Activated T-cell treated with anti-CD3 and anti-CD28 coated beads for 24 hours (primary cell): Measurements from ENCODE around the gene CACNB4.
A peak's percentile ranks its signal among the peaks of the same experiment; 100 is the strongest.

Experiments used
- DNase-seq: peaks from one replicate; pipeline ENCODE4 v3.0.0-alpha.2; 2020; ENCODE audit warnings: low read depth

CACNB4 gene

DNA sequence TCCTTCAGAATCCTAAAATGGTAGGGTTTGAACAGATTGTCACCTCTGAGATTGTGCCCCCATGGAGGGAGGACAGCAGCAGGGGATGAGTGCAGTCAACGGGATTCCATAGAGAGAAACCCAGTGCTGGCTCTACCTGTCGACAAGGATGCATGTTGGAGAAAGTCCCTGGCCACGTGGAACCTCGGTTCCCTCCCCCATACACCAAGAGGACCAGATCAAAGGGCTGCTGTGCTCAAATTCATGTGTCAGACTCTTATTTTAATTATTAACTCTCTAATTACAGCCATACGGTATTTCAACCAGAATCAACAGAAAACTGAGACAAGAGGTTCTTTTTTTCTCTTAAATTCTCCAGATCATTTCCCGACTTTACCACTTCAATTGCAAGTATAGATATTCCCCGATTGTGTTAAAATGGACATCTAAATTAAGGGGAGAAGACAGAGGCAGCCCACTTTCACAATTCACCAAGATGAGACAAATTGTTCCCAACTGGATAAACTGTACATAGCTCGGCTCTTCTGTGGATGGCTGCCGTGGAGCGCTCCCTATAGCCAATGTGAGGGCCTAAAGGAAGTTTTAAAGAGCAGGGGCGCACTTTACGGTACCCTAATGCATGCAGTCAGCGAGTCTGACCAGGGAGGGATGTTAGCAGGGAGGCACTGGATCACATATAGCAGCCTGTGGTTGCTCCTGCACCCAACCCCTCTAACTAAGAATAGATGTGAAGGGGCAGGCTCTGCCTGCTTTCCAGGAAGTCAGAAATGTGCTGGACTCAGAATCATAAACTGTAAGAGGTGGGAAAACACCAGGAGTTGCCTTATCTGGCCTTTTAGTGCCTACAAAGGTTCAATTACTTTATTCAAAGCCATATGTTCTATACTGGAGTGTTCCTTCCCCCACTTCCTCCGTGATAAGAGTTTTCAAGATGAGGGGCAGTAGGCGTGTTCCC lies 123.1 kb downstream of the CACNB4 start:
- no peak for DNase-seq

DNA sequence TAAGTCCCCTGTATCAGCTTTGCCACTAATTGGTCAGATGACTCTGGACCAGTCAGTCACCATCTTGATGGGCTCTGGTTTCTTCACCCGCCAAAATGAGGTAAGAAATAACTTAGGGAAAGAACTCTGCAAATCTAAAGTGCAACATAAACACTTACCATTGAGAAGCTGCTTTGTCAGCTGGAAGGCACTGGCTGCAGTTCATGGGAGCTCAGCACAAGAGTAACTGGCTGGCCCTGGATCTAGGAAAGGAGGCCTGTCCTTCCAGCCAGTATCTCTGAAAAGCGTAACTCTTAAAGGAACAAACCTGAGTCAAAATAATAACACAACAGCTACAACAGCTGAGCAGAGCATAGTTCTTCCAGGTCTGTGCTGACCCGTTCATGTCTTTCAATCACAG lies 123.9 kb downstream of the CACNB4 start:
- no peak for DNase-seq

DNA sequence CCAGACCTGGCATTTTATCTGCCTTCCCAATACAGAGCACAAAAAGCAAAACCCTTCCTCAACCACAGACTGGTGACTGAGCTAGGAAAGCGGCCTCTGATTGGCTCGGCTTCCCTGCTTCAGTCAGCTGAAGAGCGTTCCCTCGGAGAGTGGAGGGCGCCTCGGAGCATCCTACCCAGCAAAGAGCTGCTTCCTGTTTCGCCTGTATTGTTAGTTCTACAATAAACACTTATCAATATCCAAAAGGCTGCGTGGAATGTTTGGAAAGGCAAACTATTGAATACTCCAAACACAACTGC lies 125.0 kb downstream of the CACNB4 start:
- no peak for DNase-seq

DNA sequence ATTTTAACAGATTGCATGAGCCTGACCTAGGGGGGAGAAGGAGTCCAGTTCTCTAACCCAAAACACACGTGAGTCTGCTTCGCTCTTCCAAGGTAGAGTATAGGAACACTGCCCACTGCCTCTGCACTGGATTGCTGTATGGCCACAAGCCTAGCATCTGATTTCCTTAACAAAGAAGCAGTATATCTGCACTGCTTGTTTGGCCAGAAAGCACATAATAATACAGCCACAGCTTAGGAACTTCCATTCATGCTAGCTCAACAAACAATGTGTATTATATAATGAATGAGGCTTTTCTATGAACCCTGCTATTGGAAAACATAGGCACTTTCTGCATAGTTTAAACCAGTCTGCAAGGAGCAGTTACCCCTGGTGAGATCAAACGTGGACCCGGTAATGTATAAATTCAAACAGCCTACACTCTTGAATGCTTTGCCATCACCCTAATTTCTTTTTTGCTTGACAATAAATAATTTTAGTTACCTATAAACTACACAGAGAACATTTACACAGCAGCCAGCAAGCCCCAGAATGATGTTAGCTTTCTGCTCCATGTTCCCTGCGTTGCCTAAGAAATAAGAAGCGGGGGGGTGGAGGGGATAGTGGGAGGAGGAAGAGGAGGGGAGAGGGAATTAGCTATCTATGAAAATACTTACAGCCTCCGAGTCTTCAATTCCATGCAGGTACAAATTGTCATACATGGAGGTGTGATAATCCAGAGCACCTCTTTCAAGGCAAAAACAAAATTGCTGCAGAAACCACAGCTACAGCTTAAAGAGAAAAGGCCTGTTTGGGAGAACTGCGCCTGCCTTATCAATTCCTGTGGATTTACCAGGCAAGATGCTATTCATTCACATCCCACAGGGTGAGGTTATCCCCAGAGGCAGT lies 125.6 kb downstream of the CACNB4 start:
- no peak for DNase-seq

DNA sequence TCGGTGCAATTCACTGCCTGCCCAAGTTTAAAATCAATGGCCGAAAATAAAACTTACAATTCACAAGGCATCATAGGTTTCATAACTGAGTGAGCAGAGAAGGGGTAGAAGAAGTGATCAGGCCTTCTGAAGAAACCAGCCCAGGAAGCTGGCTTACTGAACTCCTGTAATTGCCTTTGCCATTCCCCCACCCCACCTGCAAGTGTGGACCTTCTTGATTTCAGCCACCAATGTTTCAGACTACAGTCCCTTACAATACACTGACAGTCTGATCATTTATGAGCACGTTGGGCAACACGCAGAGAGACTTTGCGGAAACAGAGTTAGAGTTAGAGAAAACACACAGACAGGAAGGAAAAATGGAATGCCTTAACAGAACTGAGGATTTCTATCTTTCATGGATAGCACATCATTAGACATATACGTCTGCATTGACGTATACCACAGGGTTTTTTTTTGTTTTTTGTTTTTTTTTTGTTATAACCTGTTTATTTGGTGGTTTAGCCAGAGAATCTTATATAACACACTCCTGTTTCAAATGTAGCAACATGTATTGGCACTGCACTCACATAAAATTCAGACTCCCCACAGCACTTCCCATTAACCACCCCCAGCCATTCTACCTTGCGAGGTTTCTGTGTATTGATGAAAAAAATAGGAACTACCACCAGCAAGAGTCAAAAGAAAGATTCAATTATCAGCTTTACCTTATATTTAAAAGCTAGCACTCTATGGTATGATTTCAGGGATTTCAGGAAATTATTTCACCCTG lies 126.4 kb downstream of the CACNB4 start:
- DNase-seq, result no peak

DNA sequence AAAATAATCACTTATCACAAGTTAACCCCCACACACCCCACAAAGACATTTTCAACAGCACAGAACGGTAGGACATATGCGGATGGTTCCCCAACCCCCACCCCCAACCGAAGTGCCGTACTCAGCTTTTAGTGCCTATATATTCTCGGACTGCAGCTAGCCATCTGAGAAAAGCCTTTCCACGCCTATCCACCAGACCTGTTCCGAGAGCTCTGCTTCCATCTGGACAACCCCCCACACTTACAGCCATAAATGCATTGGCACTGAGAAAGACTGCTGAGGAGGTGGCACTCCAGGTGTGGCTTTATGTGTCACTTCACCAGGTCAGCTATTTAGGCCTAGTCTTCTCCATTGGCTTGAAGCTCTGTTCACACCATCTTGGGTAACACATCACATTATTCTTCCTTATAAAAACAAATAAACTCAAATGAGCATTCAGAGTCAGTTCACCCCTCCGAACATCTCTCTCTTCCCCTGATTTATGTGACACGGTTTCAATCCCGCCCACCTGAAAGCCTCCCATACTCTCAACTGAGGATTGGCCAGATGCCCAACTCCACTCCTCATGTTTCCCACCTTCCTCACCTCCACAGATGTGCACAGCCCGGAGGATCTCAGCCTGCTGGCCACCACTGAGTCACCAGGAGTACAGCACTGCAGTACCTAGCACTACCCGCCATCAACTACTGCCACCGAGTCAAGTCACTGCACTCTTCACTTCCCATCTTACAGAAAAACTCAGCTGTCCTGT lies 127.4 kb downstream of the CACNB4 start:
- DNase-seq, result no peak

DNA sequence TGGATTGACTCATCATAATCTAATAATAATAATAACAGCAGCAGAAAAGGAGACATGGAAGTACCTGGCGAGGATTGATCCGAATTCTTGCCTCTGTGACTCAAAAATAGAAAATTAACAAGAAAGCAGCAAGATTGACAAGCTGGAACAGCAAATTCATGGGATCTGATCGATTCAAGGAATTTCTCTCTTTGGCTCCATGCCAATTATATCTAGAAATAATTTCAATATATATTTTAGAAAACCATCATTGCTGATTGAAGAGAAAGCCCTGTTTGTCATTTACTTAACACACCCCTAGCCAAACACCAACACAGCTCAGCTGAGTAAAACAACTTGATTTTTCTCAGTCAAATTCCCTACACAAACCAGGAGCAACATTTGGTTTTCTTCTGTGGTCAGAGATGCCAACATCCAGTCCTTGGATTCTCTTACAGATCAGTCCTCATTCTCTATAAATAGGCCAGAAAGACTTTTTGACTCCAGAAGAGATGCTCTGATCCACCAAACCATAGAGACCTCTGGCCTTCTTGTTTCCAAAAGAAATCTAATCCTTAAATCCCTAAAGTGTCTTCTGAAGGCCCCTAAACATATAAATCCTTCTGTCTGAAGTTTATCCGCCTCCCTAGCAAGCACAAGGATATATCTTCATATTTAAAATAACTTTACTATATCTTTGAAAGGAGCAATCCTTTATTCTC lies 129.9 kb downstream of the CACNB4 start:
- no peak for DNase-seq

DNA sequence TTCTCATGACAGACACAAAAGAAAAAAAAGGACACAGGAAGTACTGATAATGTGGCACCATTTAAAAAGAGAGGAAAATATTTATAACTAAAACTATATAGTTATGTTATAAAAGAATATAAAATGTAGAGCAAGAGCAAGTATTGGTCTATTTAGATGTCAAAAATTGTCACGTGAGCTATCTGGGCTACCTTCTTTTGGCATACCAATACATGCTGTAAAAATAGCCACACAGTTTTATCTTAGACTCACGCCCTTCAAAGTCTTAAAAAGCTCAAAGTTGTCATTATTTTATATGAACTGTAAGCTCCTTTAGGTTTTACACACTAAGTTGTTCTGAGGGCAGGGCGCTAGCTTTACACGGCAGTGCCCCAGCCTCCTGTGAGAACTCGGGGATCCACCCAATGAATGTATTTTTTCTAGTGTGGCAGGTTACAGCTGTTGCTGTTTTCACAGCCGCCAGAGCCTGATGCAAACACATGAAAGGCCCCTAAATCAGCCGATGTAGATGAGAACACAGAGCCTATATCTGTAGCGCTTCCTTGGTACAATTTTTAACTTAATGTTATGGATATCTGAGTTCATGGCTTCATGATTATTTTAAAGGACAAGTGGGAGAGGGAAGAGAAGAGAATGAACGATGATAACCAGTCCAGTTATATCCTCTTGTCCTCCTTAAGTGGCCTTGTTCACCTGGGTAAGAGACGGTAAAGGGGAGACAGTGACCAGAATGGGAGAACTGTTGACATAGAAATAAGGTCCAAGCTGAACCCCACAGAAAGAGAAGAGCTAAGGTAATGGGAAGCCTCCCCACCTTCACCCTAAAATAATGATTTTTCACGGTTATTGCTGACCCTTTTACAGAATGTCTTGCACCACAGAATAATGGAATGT lies 130.8 kb downstream of the CACNB4 start:
- DNase-seq, result no peak

DNA sequence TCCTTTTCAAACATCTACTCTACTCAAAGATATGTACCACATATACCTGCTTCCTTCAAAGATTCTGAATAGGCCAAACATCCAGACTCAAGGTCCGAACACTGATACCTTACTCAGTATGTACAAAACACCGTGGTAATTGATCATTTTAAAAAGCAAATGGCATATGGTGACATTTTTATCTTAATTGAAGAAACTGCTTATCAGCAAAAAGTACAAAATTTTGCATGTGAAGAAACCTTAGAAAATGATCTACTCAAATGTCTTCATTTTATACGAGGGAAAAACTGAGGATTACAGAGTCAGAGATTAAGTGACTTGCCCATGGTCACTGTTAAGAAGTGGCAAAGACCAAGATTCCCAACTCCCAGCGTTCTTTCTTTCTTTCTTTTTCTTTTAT lies 133.0 kb downstream of the CACNB4 start:
- DNase-seq, result no peak

DNA sequence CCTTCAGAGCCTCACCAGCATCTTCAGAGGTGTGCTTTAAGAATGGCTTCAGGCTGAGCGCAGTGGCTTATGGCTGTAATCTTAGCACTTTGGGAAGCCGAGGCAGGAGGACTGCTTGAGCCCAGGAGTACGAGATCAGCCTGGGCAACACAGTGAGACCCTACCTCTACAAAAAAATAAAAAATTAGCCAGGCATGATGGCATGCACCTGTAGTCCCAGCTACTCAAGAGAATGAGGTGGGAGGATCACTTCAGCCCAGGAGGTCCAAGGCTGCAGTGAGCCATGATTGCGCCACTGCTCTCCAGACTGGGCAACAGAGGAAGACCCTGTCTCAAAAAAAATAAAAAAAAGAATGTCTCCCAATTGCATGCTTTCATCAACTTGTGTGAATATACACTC lies 137.3 kb downstream of the CACNB4 start:
- no peak for DNase-seq

DNA sequence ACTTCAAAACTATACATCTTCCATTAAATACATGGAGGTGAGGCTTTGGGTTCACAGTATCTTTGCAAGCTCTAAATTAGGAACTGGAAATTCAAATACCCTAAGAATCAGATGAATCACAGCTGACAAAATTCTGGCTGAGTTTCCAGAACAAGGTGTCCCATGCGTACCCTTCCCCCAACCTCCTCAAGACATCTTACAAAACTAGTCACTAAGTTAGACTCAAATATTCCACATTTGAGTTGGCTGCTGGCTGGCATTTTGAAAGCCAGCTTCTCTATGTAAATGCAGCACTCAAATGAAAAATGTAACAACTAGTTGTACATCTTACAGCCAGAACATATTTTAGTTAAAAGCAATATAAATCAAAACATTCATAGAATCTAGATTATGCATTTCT lies 139.6 kb downstream of the CACNB4 start:
- DNase-seq, result no peak

DNA sequence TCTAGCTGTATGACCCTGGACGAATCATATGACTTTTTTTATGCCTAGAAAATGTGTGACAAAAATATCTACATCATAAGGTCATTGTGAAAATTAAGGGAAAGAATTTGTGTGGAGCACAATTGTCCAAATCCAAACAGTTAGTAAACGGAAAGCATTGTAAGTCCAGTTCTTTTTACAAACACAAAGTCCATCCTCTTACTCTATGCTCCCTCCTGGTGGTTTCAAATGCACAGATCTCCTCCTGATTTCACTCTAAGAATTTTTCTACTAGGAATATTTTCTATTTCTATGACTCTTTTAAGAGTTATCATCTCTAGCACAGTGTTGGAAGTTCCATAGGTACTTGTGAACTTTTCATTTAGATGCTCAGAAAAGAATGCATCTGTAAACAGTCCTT lies 145.4 kb downstream of the CACNB4 start:
- DNase-seq, result no peak

DNA sequence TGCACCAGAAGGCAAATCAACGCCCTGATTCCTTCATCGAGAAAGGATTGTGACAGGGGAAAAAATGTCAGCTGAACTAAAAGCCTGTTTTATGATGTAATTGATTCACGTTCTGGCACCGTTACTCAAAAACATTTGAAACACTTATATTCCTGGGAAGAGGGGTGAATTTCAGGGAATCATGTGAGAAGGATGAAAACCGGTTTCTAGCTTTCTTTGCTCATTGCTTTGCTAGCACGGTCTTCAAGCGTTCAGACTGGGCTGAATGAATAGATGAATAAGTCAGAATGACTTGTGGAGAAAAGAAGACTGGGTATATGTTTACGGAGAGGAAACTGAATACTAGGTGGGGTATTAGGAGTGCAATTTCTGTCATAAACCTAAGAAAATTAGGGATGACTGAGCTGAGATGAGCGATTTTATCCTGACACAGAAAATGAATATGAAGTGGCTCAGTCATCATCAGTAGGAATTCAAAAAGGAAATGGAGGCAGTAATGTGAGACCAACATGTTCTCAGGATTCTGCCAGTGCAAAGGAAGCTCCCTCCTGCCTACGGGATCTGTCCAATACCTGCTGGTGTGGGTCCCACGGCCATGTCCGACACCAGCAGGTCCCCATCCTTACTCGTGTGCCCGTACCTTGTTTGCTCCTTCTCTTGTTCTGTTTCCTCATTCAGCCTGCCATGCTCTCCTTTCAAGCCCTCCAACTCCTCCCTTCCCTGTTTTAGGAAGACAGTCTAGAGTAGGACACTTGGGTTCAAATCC lies 146.0 kb downstream of the CACNB4 start:
- no peak for DNase-seq

DNA sequence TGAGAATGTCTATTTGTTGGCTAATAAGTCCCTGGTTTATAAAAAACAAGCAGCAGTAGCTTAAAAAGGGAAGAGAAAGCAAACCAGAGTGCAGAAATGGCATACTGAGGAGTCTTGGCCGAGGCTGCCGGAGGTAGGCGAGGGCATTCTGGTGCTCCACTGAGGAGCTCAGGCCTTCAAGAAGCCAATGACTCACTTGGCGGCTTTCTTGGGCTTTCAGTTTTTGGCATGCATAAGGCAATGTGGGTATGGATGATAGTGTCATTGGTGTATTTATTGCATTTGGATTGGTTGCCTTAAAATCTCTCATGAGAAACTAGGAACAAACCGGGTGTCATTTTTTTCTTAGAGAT lies 151.1 kb downstream of the CACNB4 start:
- DNase-seq, result no peak

DNA sequence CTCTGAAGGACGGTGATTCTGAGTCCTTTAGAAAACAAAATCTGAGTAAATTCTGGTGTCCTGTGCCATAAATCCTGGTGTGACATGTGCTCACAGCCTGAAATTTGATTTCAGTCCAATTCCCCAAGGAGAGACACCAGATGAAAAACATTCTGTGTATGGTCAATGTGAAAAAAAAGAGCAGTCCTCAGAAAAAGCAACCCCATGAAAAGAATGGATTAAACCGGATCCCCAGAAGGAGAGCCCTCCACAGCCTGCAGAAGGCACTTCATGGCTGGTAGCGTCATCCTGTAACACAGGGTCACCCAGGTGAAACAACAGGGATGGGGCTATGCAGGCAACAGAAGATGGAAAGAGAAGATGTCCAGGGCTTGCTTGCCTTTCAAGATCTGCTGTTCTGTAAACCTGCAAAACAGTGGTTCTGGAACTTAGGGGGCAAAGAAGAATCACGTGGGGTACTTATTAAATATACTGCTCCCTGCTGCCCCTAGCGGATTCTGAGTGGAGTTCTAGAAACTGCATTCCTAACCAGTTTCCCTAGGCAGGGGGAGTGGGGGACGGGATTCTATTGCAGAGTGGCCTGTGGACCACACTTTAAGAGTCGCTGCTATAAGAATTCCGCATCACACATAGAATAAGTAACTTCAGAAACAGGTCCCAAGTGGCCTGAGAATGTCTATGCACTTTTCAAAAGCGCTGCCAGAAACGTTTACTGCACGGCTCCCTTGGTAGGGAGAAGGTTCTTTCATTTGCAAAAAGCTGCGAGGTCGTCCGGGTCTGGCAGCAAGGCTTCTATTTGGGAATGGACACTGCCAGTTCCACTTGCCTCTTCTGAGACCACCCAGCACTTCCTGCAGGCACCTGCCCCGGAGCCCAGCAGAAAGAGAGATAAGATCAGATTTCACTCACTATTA lies 151.7 kb downstream of the CACNB4 start:
- DNase-seq, result peak; percentile 8

DNA sequence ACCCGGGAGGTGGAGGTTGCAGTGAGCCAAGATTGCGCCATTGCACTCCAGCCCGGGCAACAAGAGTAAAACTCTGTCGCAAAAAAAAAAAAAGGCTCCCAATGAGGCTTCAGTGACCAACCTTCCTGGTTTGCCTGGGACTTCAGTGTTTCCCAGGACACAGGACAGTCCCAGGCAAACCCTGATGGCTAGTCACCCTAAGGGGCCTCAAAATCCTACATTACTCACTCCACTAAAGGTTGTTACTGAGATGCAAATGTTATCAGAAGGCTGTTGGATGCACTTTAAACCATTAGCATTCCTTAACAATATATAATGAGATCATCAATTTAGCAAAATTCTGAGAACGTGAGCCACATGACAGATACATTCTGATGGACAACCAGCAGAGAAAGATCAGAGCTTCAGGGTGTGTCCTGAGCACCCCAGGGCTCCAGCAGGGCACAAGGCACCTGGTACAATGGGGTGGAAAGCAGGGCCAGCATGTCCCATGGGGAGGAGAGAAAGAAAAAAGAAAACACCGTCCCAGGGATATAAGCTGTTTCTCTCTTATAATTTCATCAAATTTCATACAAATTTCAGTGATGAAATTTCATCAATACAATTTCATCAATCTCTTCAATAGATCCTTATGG lies 152.5 kb downstream of the CACNB4 start:
- no peak for DNase-seq

DNA sequence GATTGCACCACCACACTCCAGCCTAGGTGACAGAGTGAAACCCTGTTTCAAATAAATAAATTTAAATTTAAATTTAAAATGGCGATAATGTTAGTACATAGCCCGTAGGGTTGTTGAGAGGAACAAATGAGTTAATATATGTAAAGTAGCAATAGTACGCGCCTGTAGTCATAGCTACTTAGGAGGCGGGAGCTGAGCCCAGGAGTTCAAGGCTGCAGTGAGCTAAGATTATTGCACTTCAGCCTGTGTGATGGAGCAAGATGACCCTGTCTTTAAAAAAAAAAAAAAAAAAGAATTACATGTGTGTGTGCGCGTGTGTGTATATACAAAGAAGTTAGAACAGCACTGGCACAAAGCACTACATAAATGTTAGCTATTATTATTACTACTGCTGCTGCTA lies 153.2 kb downstream of the CACNB4 start:
- no peak for DNase-seq

DNA sequence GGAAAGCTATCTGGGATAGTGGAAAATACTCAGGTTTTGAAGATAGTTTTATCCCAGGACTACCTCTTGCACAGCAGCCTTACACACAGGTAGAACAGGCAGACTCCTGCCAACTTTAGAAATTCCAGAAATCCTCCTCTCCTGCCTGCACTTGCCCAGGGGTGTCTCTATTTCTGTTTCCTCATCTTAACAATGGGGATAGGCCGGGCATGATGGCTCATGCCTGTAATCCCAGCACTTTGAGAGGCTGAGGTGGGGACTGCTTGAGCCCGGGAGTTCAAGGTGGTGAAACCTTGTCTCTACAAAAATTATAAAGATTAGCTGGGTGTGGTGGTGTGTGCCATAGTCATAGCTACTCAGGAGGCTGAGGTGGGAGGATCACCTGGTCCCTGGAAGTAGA lies 153.7 kb downstream of the CACNB4 start:
- no peak for DNase-seq
